Liver (tissue), 9 donors: ENCODE results near the gene LRRC47. TPM values are rescaled to one million over a fixed set of nuclear protein-coding genes. Genes with fewer than 3 reads are reported as not detected.

Source experiments
- DNase-seq: peaks from one replicate; pipeline ENCODE4 v3.0.0-alpha.2; 2017; ENCODE audit warnings: low spot score
- H3K27ac ChIP-seq, 2 donors: one replicate each; pipeline ENCODE4 v1.7.0; 2013; ENCODE audit warnings: inconsistent platforms in 2 of 2, low read length in 2 of 2, control low read depth in 1 of 2, low read depth in 1 of 2, mild to moderate bottlenecking in 1 of 2
- H3K27me3 ChIP-seq, 4 donors: one replicate each; pipeline versions ENCODE4 v1.6.1 to v1.7.0; 2013; ENCODE audit warnings: low read length in 3 of 4, inconsistent platforms in 1 of 4, mild to moderate bottlenecking in 1 of 4, moderate library complexity in 1 of 4; ENCODE audit not compliant: control insufficient read depth in 4 of 4, insufficient read depth in 4 of 4
- H3K36me3 ChIP-seq, 4 donors: one replicate each; pipeline versions ENCODE4 v1.6.1 to v1.7.0; 2013; ENCODE audit warnings: low read length in 3 of 4, mild to moderate bottlenecking in 3 of 4, low read depth in 1 of 4, moderate library complexity in 1 of 4; ENCODE audit not compliant: control insufficient read depth in 4 of 4, insufficient read depth in 3 of 4
- H3K4me1 ChIP-seq, 4 donors: one replicate each; pipeline versions ENCODE4 v1.6.1 to v1.7.0; 2013; ENCODE audit warnings: low read length in 3 of 4, mild to moderate bottlenecking in 3 of 4, moderate library complexity in 1 of 4; ENCODE audit not compliant: control insufficient read depth in 4 of 4, insufficient read depth in 4 of 4
- H3K4me3 ChIP-seq, 3 donors: one replicate each; pipeline versions ENCODE4 v1.6.1 to v1.7.0; 2013; ENCODE audit warnings: low read length in 3 of 3, control low read depth in 1 of 3, low read depth in 1 of 3, mild to moderate bottlenecking in 1 of 3
- H3K9ac ChIP-seq, 2 donors: one replicate each; pipeline ENCODE4 v1.7.0; 2013; ENCODE audit warnings: low read length in 2 of 2, mild to moderate bottlenecking in 2 of 2, moderate library complexity in 2 of 2, control low read depth in 1 of 2, low read depth in 1 of 2
- H3K9me3 ChIP-seq, 4 donors: one replicate each; pipeline versions ENCODE4 v1.6.1 to v1.7.0; 2013; ENCODE audit warnings: low read length in 3 of 4; ENCODE audit not compliant: control insufficient read depth in 4 of 4
- EGR1 ChIP-seq, 2 donors: IDR thresholded peaks; 2 replicates each; pipeline ENCODE4 v1.6.1; 2016 to 2018; ENCODE audit warnings: antibody characterized with exemption in 2 of 2, low read depth in 2 of 2
- GABPA ChIP-seq, 2 donors: IDR thresholded peaks in 1 of 2; conservative IDR thresholded peaks in 1 of 2; 2 replicates each; pipeline ENCODE4 v1.6.1; 2016; ENCODE audit warnings: antibody characterized with exemption in 2 of 2, mild to moderate bottlenecking in 1 of 2, moderate library complexity in 1 of 2
- HNF4A ChIP-seq, 2 donors: conservative IDR thresholded peaks; 2 replicates each; pipeline ENCODE4 v1.6.1; 2016; ENCODE audit warnings: antibody characterized with exemption in 2 of 2, mild to moderate bottlenecking in 2 of 2
- JUND ChIP-seq, 2 donors: IDR thresholded peaks; 2 replicates each; pipeline ENCODE4 v1.6.1; 2016; ENCODE audit warnings: antibody characterized with exemption in 2 of 2
- NR2F2 ChIP-seq: IDR thresholded peaks from 2 replicates; pipeline ENCODE4 v1.6.1; 2016; ENCODE audit warnings: antibody characterized with exemption
- RAD21 ChIP-seq, 2 donors: IDR thresholded peaks; 2 replicates each; pipeline ENCODE4 v1.6.1; 2016; ENCODE audit warnings: antibody characterized with exemption in 2 of 2, mild to moderate bottlenecking in 2 of 2
- RXRA ChIP-seq, 2 donors: IDR thresholded peaks; 2 replicates each; pipeline ENCODE4 v1.6.1; 2017 to 2018; ENCODE audit warnings: antibody characterized with exemption in 2 of 2, mild to moderate bottlenecking in 1 of 2
- SP1 ChIP-seq: IDR thresholded peaks from 2 replicates; pipeline ENCODE4 v1.6.1; 2018; ENCODE audit warnings: antibody characterized with exemption, mild to moderate bottlenecking
- TAF1 ChIP-seq: conservative IDR thresholded peaks from 2 replicates; pipeline ENCODE4 v1.6.1; 2016; ENCODE audit warnings: antibody characterized with exemption, mild to moderate bottlenecking
- YY1 ChIP-seq: IDR thresholded peaks from 2 replicates; pipeline ENCODE4 v1.6.1; 2016; ENCODE audit warnings: antibody characterized with exemption, mild to moderate bottlenecking
- WGBS: extraction: QIAGEN DNeasy Blood & Tissue Kit; methylation state at CpG from one replicate; pipeline ENCODE4 v1.1.7; 2013; 5-methylcytosine and 5-hydroxymethylcytosine counted together
- polyA plus RNA-seq, 2 donors: library from polyadenylated mRNA; stranded (reverse) in 1 of 2; unstranded in 1 of 2; fragments of 200-250 nt in 1 of 2; fragments of >200 nt in 1 of 2; fragmentation: Nextera tagmentation in 1 of 2; extraction: Ambion mirVana in 1 of 2; gene quantifications; one replicate each; pipeline versions ENCODE4 v1.2.1 to v1.2.3, GENCODE V29; 2013 to 2015
- total RNA-seq, 2 donors: library from RNA; depleted of rRNA; stranded (reverse); fragments of >200 nt; gene quantifications; one replicate each; pipeline ENCODE4 v1.2.3, GENCODE V29; 2014
- TF ChIP-seq, protein P1 (sequence below): IDR thresholded peaks from 2 replicates; pipeline ENCODE4 v1.6.1; 2016; ENCODE audit warnings: antibody characterized with exemption
- TF ChIP-seq, protein P2 (sequence below): fragments of 150-350 bp; IDR thresholded peaks from 2 replicates; pipeline ENCODE4 v1.5.1; 2017; ENCODE audit warnings: improper control_type of control experiment, low read depth, low read length; ENCODE audit not compliant: missing input control
- TF ChIP-seq, protein P3 (sequence below): IDR thresholded peaks from 2 replicates; pipeline ENCODE4 v1.6.1; 2016; ENCODE audit warnings: antibody characterized with exemption
- donor health status: healthy.
- donor health status: healthy.
- donor health status: healthy.
- donor health status: healthy.
- donor health status: healthy.

Gene LRRC47
- total and polyA plus RNA-seq, 4 donors: 8.7 to 23.8 (median 15.4) TPM

DNA sequence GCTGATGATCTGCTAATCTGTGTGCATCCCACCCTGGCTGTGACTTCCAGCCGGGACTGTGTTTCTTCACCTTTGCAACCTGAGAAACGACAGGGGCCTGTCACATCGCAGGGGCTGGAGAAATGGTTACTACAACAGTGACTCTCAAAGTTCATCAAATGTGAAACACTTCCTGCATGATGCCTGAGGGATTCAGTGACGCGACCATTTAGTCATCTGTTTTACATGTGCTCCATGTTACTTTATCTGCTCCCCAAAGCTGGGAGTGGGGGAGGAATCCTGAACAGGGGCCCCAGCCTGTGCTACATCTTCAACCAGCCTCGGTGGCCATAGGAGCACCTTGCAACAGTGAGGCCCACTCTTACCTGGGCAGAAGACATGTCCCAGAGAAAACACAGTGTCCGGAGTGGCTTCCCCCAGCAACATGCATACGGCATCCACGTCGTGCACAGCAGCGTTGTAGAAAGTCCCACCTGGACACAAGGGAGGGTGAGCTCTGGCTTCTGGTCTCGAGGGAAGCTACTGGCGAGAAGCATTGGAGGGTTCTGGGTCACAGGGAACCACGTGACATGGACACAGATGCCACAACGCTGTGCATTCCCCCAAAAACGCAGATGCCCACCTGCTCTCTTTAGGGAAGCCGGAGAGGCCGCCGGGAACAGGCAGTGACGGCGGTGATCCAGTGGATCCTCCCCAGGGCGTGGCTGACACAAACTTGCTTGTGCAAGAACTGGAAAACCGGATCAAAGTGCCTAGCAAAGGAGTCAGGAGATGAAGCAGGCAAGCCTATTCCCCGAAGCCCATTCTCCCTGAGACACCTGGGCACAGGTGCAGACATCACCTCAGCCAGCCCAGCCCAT is 53.6 kb downstream of the LRRC47 start:
- Histone ChIP-seq H3K27me3 (no peaks in the 10 kb centered on the region), H3K4me3 (no peak overlapping the region), H3K9me3 (no peaks in the 10 kb centered on the region), H3K36me3 (peaks cover 1 to 25% (median 7%) of the 10 kb centered on the region in 4 donors), H3K27ac (no peak overlapping the region), H3K9ac (no peak overlapping the region), H3K4me1 (peaks cover 8 to 36% (median 19%) of the 10 kb centered on the region in 4 donors)
- DNase-seq: no peak
- TF ChIP-seq TAF1 (no peak), RXRA (IDR thresholded peaks at IDR 0.05) (no peak), SP1 (no peak), HNF4A (conservative IDR thresholded peaks at IDR 0.05) (no peak), GABPA (IDR thresholded peaks at IDR 0.05 in 1 of 2, conservative IDR thresholded peaks at IDR 0.05 in 1 of 2) (no peak)
- TF ChIP-seq, protein P1, sequence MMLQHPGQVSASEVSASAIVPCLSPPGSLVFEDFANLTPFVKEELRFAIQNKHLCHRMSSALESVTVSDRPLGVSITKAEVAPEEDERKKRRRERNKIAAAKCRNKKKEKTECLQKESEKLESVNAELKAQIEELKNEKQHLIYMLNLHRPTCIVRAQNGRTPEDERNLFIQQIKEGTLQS: no peak
- TF ChIP-seq, protein P2, sequence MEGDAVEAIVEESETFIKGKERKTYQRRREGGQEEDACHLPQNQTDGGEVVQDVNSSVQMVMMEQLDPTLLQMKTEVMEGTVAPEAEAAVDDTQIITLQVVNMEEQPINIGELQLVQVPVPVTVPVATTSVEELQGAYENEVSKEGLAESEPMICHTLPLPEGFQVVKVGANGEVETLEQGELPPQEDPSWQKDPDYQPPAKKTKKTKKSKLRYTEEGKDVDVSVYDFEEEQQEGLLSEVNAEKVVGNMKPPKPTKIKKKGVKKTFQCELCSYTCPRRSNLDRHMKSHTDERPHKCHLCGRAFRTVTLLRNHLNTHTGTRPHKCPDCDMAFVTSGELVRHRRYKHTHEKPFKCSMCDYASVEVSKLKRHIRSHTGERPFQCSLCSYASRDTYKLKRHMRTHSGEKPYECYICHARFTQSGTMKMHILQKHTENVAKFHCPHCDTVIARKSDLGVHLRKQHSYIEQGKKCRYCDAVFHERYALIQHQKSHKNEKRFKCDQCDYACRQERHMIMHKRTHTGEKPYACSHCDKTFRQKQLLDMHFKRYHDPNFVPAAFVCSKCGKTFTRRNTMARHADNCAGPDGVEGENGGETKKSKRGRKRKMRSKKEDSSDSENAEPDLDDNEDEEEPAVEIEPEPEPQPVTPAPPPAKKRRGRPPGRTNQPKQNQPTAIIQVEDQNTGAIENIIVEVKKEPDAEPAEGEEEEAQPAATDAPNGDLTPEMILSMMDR: no peak
- TF ChIP-seq, protein P3, sequence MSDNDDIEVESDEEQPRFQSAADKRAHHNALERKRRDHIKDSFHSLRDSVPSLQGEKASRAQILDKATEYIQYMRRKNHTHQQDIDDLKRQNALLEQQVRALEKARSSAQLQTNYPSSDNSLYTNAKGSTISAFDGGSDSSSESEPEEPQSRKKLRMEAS: no peak
- 94% methylated on average over 24 of the region's 24 CpGs for WGBS

DNA sequence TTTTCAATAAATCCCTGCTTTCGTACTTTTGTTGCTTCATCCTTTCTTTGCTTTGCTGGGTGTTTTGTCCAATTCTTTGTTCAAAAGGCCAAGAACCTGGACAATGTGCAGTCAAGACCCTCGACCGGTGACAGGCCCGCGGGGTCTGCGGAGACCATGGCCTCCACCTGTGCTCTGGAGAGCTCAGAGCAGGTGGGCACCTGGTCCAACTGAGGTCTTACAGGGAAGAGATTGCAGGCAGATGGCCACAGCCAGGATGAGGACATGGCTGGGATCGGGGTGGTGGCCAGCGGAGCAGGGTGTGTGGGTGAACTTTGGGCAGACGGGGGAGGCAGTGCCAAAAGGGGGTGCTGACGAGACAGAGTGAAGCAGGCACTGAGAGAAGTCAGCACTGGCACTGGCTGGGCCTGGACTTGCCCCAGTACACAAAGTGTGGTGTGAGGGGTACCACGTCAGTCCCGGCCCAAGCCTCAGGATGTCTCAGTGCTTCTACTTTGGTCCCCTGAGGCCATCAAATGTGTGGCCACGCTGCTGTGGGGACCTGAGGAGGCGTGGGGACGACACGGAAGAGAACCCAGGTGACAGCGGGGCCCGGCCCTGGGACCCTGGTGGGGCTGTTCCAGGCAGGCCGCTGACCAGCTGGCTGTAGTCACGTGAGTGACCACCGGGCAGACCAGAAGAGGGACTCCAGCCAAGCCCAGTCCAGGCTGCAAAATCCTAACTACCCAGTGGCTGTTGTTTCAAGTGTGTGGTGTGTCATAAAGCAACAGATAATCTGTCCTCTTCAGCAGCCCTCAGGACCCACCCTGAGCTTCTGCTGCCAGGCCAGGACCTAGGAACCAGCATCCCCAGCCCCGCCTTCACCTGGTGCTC is 54.5 kb downstream of the LRRC47 start:
- no peak overlapping the region for H3K27ac ChIP-seq
- WGBS: 95% methylated on average over 22 of the region's 22 CpGs
- TF ChIP-seq GABPA (IDR thresholded peaks at IDR 0.05 in 1 of 2, conservative IDR thresholded peaks at IDR 0.05 in 1 of 2) (no peak), EGR1 (IDR thresholded peaks at IDR 0.05; ENCODE audit: low read depth in 2 of 2) (no peak), SP1 (no peak), RAD21 (IDR thresholded peaks at IDR 0.05) (no peak), HNF4A (conservative IDR thresholded peaks at IDR 0.05) (no peak), TAF1 (no peak), RXRA (IDR thresholded peaks at IDR 0.05) (no peak), YY1 (no peak), NR2F2 (no peak), JUND (IDR thresholded peaks at IDR 0.05) (no peak)
- TF ChIP-seq, protein P3: no peak
- TF ChIP-seq, protein P1: no peak
- TF ChIP-seq, protein P2: no peak
- no peaks in the 10 kb centered on the region for H3K9me3 ChIP-seq
- H3K36me3 ChIP-seq: peaks cover 1 to 32% (median 9%) of the 10 kb centered on the region in 4 donors
- no peak overlapping the region for H3K9ac ChIP-seq
- no peak overlapping the region for H3K4me3 ChIP-seq
- no peak for DNase-seq
- peaks cover 7 to 33% (median 19%) of the 10 kb centered on the region in 4 donors for H3K4me1 ChIP-seq
- no peaks in the 10 kb centered on the region for H3K27me3 ChIP-seq
